Measurements from ENCODE around the gene CHST15. TPM values are rescaled to one million over a fixed set of nuclear protein-coding genes. Genes with fewer than 3 reads are reported as not detected.

CHST15 gene
- total and polyA plus RNA-seq, 2 of the 4 experiments (the other 2 are of a cell fraction) = 0.14 to 0.18 TPM

GRCh38 chr10:124027651-124028050 lies 65.7 kb downstream of the CHST15 start:
- ChIA-PET CTCF (no interaction called here), POLR2A (ENCODE audit: unreplicated experiment) (no interaction called here)
- DNase-seq (no peak), ATAC-seq (ENCODE audit: low read depth) (no peak)
- no peak overlapping the region for H2AFZ ChIP-seq (replicated peaks; ENCODE audit: low read length, poor library complexity)
- no peak overlapping the region for H3K9ac ChIP-seq (ENCODE audit: low read depth, low read length)
- H3K4me1 ChIP-seq (ENCODE audit: control insufficient read depth, insufficient read depth, low read length) = no peaks in the 10 kb centered on the region
- no peak overlapping the region for H3K23ac ChIP-seq (ENCODE audit: low read depth, low read length)
- no peaks in the 10 kb centered on the region for H3K9me3 ChIP-seq (ENCODE audit: control insufficient read depth, insufficient read depth, low read length)
- intact Hi-C loops (cut with micrococcal nuclease) = no loop called here
- H3K9me1 ChIP-seq (ENCODE audit: insufficient read depth, low read length) = no peaks in the 10 kb centered on the region
- H3K4me3 ChIP-seq (ENCODE audit: insufficient read depth, low read depth, low read length) = no peak overlapping the region
- H4K8ac ChIP-seq (ENCODE audit: low read depth in 2 of 2, low read length in 2 of 2) = no peak overlapping the region
- 33% methylated on average over 1 of the region's 9 CpGs; no CpG with 5 or more reads in 1 of the 2 experiments for WGBS, 2 experiments (ENCODE audit: extremely low coverage in 2 of 2, insufficient read length in 1 of 2)
- no TSS peak for BruUV-seq (replicated peaks)
- H3K27ac ChIP-seq (ENCODE audit: insufficient read depth, low read length) = no peak overlapping the region
- dilution Hi-C loops (cut with HindIII; ENCODE audit: low sequenced_read_pairs, unreplicated experiment) = no loop called here
- no peak overlapping the region for H3K18ac ChIP-seq (ENCODE audit: low read depth, low read length)
- in situ Hi-C loops (cut with MboI; ENCODE audit: low sequenced_read_pairs) = no loop called here
- H3K4me2 ChIP-seq (ENCODE audit: low read depth, low read length) = no peak overlapping the region
- H4K91ac ChIP-seq (ENCODE audit: insufficient read depth, low read depth, low read length) = no peak overlapping the region
- no peak overlapping the region for H2AK9ac ChIP-seq (replicated peaks; ENCODE audit: low read depth, low read length, poor library complexity)
- H3K4ac ChIP-seq (ENCODE audit: low read depth, low read length) = no peak overlapping the region
- no peak overlapping the region for H3K14ac ChIP-seq (replicated peaks; ENCODE audit: low read depth, low read length)
- H3K56ac ChIP-seq (ENCODE audit: extremely low read depth, insufficient read depth, low read length) = no peak overlapping the region
- no peak overlapping the region for H2BK15ac ChIP-seq (ENCODE audit: low read depth, low read length)
- H4K20me1 ChIP-seq (ENCODE audit: insufficient read depth, low read length) = no peaks in the 10 kb centered on the region
- H2BK120ac ChIP-seq (ENCODE audit: low read depth, low read length) = no peak overlapping the region
- no peak overlapping the region for H2BK20ac ChIP-seq (ENCODE audit: low read depth, low read length)
- H2AK5ac ChIP-seq (ENCODE audit: low read depth, low read length) = no peak overlapping the region
- H3K27me3 ChIP-seq (ENCODE audit: control insufficient read depth, insufficient read depth, low read length) = no peaks in the 10 kb centered on the region; the same call in 1 of the 2 replicates
- TF ChIP-seq MAFK (IDR thresholded peaks at IDR 0.05; ENCODE audit: low read depth, low read length) (no peak), CTCF (conservative IDR thresholded peaks at IDR 0.05; ENCODE audit: low read depth, low read length) (no peak), MXI1 (IDR thresholded peaks at IDR 0.05; ENCODE audit: borderline replicate concordance, low read depth, low read length) (no peak)
- H3K79me1 ChIP-seq (ENCODE audit: low read depth in 1 of 2, low read length in 2 of 2) = no peaks in the 10 kb centered on the region
- H3K36me3 ChIP-seq (ENCODE audit: control insufficient read depth, insufficient read depth, low read length) = no peaks in the 10 kb centered on the region
- H4K5ac ChIP-seq (ENCODE audit: low read depth, low read length) = no peak overlapping the region
- no peak overlapping the region for H2BK5ac ChIP-seq (ENCODE audit: low read depth, low read length, poor library complexity, severe bottlenecking)

Measured in IMR-90 (cell line).